Right lobe of liver (tissue), 6 donors: ENCODE data around the gene SRPK2. TPM values are rescaled to one million over a fixed set of nuclear protein-coding genes. Genes with fewer than 3 reads are reported as not detected.

Experiments
- ATAC-seq, 4 donors: fragments of 200-7000 bp; cut with Tn5 transposase; one replicate each; pipeline ENCODE4 v1.9.1; 2020; ENCODE audit warnings: mild to moderate bottlenecking in 4 of 4, moderate library complexity in 4 of 4
- DNase-seq, 3 donors: peaks; one replicate each; pipeline ENCODE4 v3.0.0-alpha.2; 2020
- H3K27ac ChIP-seq, 3 donors: fragments of 200-600 bp; one replicate each; pipeline ENCODE4 v1.8.0; 2022
- H3K27me3 ChIP-seq, 2 donors: fragments of 200-600 bp; one replicate each; pipeline ENCODE4 v1.8.0; 2022
- H3K36me3 ChIP-seq, 4 donors: fragments of 200-600 bp; sonication (generic) in 1 of 4; one replicate each; pipeline versions ENCODE4 v1.5.1 to v1.8.0; 2017 to 2022; ENCODE audit warnings: control low read depth in 1 of 4
- H3K4me1 ChIP-seq, 4 donors: fragments of 200-600 bp; sonication (generic) in 1 of 4; one replicate each; pipeline versions ENCODE4 v1.5.1 to v1.8.0; 2017 to 2022; ENCODE audit warnings: control low read depth in 1 of 4
- H3K4me3 ChIP-seq, 3 donors: fragments of 200-600 bp; one replicate each; pipeline ENCODE4 v1.8.0; 2022
- H3K9me3 ChIP-seq, 4 donors: fragments of 200-600 bp; sonication (generic) in 1 of 4; one replicate each; pipeline versions ENCODE4 v1.5.1 to v1.8.0; 2017 to 2022; ENCODE audit warnings: control low read depth in 1 of 4
- POLR2A ChIP-seq: fragments of 450-650 bp; IDR thresholded peaks from one replicate; pipeline ENCODE4 v1.6.1; 2017; ENCODE audit warnings: antibody characterized with exemption, mild to moderate bottlenecking
- WGBS: methylation state at CpG from one replicate; pipeline ENCODE4 v1.1.6; 2018; ENCODE audit warnings: low coverage, low lambda C conversion rate; ENCODE audit not compliant: insufficient coverage; ENCODE audit errors: missing lambda C conversion rate; 5-methylcytosine and 5-hydroxymethylcytosine counted together
- intact Hi-C, 2 donors: fragments of 100-400 bp; cut with DNase I; formaldehyde crosslinking; loops; one replicate each; pipeline versions ENCODE4 v1.11.2 to v1.14.1; 2022
- total RNA-seq, 6 experiments: library from RNA; depleted of rRNA in 2 of 6; stranded (reverse); fragments of >200 nt in 2 of 6; fragmentation: NEBNext Ultra II Directional in 3 of 6; extraction: Animal tissue kit (Norgen Biotek cat#: 25700) in 3 of 6; gene quantifications; one replicate each; pipeline versions ENCODE4 v1.1.0 to v1.2.4, GENCODE V29; 2016 to 2023
- TF ChIP-seq, protein P1 (sequence below), 4 donors: fragments of 200-600 bp in 3 of 4; fragments of 450-650 bp in 1 of 4; IDR thresholded peaks; one replicate each; pipeline versions ENCODE4 v1.5.1 to v1.8.0; 2016 to 2022; ENCODE audit warnings: antibody characterized with exemption in 4 of 4, mild to moderate bottlenecking in 2 of 4
- donor health status: DM: no; HTN: yes; CAD: no.
- donor health status: DM: no; HTN: no; CAD: no.
- donor health status: DM: no; HTN: no; CAD: no.
- donor health status: DM: no; HTN: yes; CAD: no.
- donor health status: DM: no; HTN: yes; CAD: no.

Gene SRPK2
- total RNA-seq, 6 experiments from 2014 or later = 15.5 to 21.1 (median 18.2) TPM

DNA sequence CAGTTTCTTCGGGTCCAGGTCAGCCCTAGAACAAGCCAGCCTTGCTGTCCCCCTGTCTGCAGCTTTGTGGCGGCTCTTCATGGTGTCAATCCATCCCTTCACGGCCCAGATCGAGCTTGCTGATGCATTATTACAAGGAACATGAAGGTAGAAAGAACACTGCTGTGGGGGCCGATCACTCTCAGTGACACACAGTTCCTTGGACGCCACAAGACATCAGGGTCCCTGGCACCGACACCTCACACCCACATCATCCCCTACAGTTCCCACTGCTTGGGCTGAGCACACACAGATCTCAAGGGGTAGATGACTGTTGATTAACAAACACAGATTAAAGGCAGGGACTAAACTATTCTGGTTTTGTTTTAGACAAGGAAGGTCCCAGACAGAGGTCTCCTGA lies 255.4 kb downstream of the SRPK2 start:
- H3K27me3 ChIP-seq = no peaks in the 10 kb centered on the region
- 85% methylated on average over 5 of the region's 7 CpGs for WGBS
- peaks cover 0 to 5% (median 0%) of the 10 kb centered on the region in 4 donors for H3K36me3 ChIP-seq
- peaks cover 0 to 15% (median 3%) of the 10 kb centered on the region in 4 donors for H3K4me1 ChIP-seq
- no peak for ATAC-seq
- TF ChIP-seq POLR2A = no peak
- TF ChIP-seq, protein P1, sequence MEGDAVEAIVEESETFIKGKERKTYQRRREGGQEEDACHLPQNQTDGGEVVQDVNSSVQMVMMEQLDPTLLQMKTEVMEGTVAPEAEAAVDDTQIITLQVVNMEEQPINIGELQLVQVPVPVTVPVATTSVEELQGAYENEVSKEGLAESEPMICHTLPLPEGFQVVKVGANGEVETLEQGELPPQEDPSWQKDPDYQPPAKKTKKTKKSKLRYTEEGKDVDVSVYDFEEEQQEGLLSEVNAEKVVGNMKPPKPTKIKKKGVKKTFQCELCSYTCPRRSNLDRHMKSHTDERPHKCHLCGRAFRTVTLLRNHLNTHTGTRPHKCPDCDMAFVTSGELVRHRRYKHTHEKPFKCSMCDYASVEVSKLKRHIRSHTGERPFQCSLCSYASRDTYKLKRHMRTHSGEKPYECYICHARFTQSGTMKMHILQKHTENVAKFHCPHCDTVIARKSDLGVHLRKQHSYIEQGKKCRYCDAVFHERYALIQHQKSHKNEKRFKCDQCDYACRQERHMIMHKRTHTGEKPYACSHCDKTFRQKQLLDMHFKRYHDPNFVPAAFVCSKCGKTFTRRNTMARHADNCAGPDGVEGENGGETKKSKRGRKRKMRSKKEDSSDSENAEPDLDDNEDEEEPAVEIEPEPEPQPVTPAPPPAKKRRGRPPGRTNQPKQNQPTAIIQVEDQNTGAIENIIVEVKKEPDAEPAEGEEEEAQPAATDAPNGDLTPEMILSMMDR (IDR thresholded peaks at IDR 0.05) = no peak
- H3K9me3 ChIP-seq = no peaks in the 10 kb centered on the region
- H3K27ac ChIP-seq = no peak overlapping the region
- intact Hi-C loops = no loop called here
- DNase-seq = no peak
- no peak overlapping the region for H3K4me3 ChIP-seq

DNA sequence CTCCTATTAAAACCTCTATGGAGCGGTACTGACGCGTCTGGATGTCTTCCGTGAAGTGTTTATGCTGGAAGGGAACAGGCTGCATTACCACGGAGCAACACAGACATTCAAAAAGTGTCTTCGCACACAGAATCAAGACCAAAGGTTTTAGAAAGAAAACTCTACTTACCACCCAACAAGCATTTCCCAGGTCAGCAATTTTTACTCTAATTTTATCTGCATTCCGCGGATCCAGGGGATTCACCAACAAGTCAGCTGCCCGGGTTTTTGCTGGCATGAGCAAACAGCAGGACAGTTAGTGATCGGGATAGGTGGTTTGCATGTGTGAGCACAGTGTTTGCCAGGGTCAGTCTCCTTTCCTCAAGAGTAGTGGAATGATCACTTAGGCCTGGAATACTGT lies 255.9 kb downstream of the SRPK2 start:
- Histone ChIP-seq H3K4me1 (peaks cover 0 to 15% (median 3%) of the 10 kb centered on the region in 4 donors), H3K9me3 (no peaks in the 10 kb centered on the region), H3K36me3 (peaks cover 0 to under 1% (median 0%) of the 10 kb centered on the region in 4 donors), H3K27ac (no peak overlapping the region), H3K4me3 (no peak overlapping the region), H3K27me3 (no peaks in the 10 kb centered on the region)
- TF ChIP-seq POLR2A = no peak
- TF ChIP-seq, protein P1 (IDR thresholded peaks at IDR 0.05) = no peak
- 75% methylated on average over 9 of the region's 10 CpGs for WGBS
- ATAC-seq = no peak
- DNase-seq = no peak
- intact Hi-C loops = no loop called here

DNA sequence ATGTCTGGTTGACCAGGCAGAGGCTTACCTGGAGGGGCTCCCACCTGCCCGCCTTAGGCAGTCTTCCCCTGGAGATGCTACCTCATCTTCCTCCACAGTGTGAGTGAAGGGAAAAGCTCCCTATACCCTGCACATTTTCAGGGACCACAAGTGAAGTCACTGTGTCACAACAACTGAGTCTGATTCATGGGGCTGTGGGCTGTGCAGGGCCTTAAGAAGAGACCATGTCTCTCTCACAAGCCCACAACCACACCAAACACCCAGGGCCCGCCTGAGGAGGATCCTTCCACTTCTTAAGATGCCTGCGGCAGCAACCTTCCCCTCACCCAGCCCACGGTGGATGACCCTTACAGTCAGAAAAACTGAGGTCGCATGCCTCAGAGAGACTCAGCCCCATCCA lies 256.4 kb downstream of the SRPK2 start:
- WGBS = 100% methylated on average over 2 of the region's 5 CpGs
- intact Hi-C loops = no loop called here
- TF ChIP-seq, protein P1 (IDR thresholded peaks at IDR 0.05) = no peak
- TF ChIP-seq POLR2A = no peak

DNA sequence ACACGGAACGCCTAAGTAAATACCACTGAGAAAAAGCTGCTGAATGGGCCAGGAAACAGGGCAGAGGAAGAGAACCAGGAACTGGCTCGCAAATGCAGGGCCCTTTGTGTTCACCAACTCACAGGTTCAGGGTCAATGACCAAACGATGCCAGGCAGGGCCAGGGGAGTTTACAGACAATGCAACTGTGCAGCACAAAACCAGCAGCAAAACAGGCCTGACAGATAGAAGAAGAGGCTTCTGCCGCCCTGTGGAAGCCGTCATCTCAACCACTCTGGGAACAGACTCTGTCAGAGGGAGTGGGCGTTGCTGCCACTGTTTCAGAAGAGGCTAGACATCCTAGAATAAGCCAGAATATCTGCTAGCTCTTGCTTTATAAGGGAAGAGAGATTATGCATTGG lies 256.8 kb downstream of the SRPK2 start:
- Histone ChIP-seq H3K27ac (peak overlapping the region in 2 of 3 donors; percentile 38 to 52), H3K9me3 (no peaks in the 10 kb centered on the region), H3K4me1 (peaks cover 0 to 15% (median 3%) of the 10 kb centered on the region in 4 donors), H3K27me3 (no peaks in the 10 kb centered on the region), H3K4me3 (no peak overlapping the region), H3K36me3 (no peaks in the 10 kb centered on the region)
- no peak for TF ChIP-seq POLR2A
- TF ChIP-seq, protein P1 (IDR thresholded peaks at IDR 0.05) = no peak
- 37% methylated on average over 7 of the region's 7 CpGs for WGBS
- ATAC-seq = peak; percentile 93 to 97 (median 94)
- intact Hi-C loops = no loop called here
- peak; percentile 77 to 82 (median 80) for DNase-seq

More for the DNA sequence above, 256.4 kb downstream of the SRPK2 start:
- ATAC-seq (peak in 1 of 4 donors; percentile 23), DNase-seq (no peak)
- Histone ChIP-seq H3K9me3 (no peaks in the 10 kb centered on the region), H3K27me3 (no peaks in the 10 kb centered on the region), H3K4me1 (peaks cover 0 to 15% (median 3%) of the 10 kb centered on the region in 4 donors), H3K4me3 (no peak overlapping the region), H3K27ac (peak overlapping the region in 2 of 3 donors; percentile 38 to 52), H3K36me3 (no peaks in the 10 kb centered on the region)
